ENCODE results near the gene SLC38A10. TPM values are rescaled to one million over a fixed set of nuclear protein-coding genes. Genes with fewer than 3 reads are reported as not detected.

SLC38A10 gene
- total and polyA plus RNA-seq, 3 experiments from 2014 or later, result 49.0 to 71.1 (median 51.0) TPM

- Mint-ChIP-seq H3K27ac (peak overlapping the region; percentile 65 to 96 (median 87)), H3K36me3 (peaks cover 0 to 47% (median 8%) of the 10 kb centered on the region in 3 donors), H3K4me3 (peak overlapping the region; percentile 84 to 92 (median 87)), H3K27me3 (no peaks in the 10 kb centered on the region), H3K9me3 (no peaks in the 10 kb centered on the region), H3K4me1 (peaks cover 31 to 44% (median 43%) of the 10 kb centered on the region in 3 donors)
- CTCF ChIA-PET, result no interaction called here
- Histone ChIP-seq H3K4me3 (ENCODE audit: low read length) (peak overlapping the region; percentile 62), H3K27me3 (ENCODE audit: insufficient read depth, low read length, poor library complexity, severe bottlenecking) (no peaks in the 10 kb centered on the region), H3K36me3 (ENCODE audit: insufficient read depth, low read length) (peaks cover 4% of the 10 kb centered on the region), H3K4me1 (ENCODE audit: insufficient read depth, low read length) (peaks cover 23% of the 10 kb centered on the region), H3K27ac (ENCODE audit: low read depth, low read length) (peak overlapping the region; percentile 60), H3K9me3 (ENCODE audit: low read length) (no peaks in the 10 kb centered on the region)
- no peak for DNase-seq
- POLR2A ChIA-PET, result interaction anchor here (1.4 to 1.9 kb wide), 2 partner anchors 9 to 228 kb away, joined by 3 to 7 read pairs; partner anchors contain the start of gene SLC38A10
These were observed 9.2 kb downstream of the SLC38A10 start for GRCh38 chr17:81285894-81286293.

GRCh38 chr17:81285179-81285878, 9.8 kb downstream of the SLC38A10 start:
- peaks cover 3% of the 10 kb centered on the region for H3K36me3 ChIP-seq (ENCODE audit: insufficient read depth, low read length)
- no peaks in the 10 kb centered on the region for H3K9me3 Mint-ChIP-seq
- peak overlapping the region; percentile 62 for H3K4me3 ChIP-seq (ENCODE audit: low read length)
- H3K36me3 Mint-ChIP-seq, result peaks cover 0 to 49% (median 7%) of the 10 kb centered on the region in 3 donors
- peak overlapping the region; percentile 84 to 92 (median 87) for H3K4me3 Mint-ChIP-seq
- no peaks in the 10 kb centered on the region for H3K9me3 ChIP-seq (ENCODE audit: low read length)
- H3K4me1 Mint-ChIP-seq, result peaks cover 32 to 42% (median 41%) of the 10 kb centered on the region in 3 donors
- peak overlapping the region; percentile 65 to 96 (median 89) for H3K27ac Mint-ChIP-seq
- no peaks in the 10 kb centered on the region for H3K27me3 ChIP-seq (ENCODE audit: insufficient read depth, low read length, poor library complexity, severe bottlenecking)
- ChIA-PET CTCF (no interaction called here), POLR2A (interaction anchor here (1.4 to 1.9 kb wide), 2 partner anchors 10 to 228 kb away, joined by 3 to 7 read pairs; partner anchors contain the start of gene SLC38A10)
- peak overlapping the region; percentile 60 for H3K27ac ChIP-seq (ENCODE audit: low read depth, low read length)
- H3K27me3 Mint-ChIP-seq, result no peaks in the 10 kb centered on the region
- H3K4me1 ChIP-seq (ENCODE audit: insufficient read depth, low read length), result peaks cover 23% of the 10 kb centered on the region
- DNase-seq, result peak; percentile 24 to 57 (median 41)

- no peaks in the 10 kb centered on the region for H3K9me3 ChIP-seq (ENCODE audit: low read length)
- no peaks in the 10 kb centered on the region for H3K27me3 ChIP-seq (ENCODE audit: insufficient read depth, low read length, poor library complexity, severe bottlenecking)
- H3K27ac Mint-ChIP-seq, result no peak overlapping the region
- H3K36me3 ChIP-seq (ENCODE audit: insufficient read depth, low read length), result peaks cover 7% of the 10 kb centered on the region
- H3K4me1 Mint-ChIP-seq, result peaks cover 30 to 35% (median 33%) of the 10 kb centered on the region in 3 donors
- ChIA-PET POLR2A (no interaction called here), CTCF (no interaction called here)
- H3K4me3 ChIP-seq (ENCODE audit: low read length), result no peak overlapping the region
- H3K36me3 Mint-ChIP-seq, result peaks cover 0 to 56% (median 6%) of the 10 kb centered on the region in 3 donors
- H3K4me3 Mint-ChIP-seq, result no peak overlapping the region
- H3K4me1 ChIP-seq (ENCODE audit: insufficient read depth, low read length), result peaks cover 23% of the 10 kb centered on the region
- no peaks in the 10 kb centered on the region for H3K27me3 Mint-ChIP-seq
- H3K9me3 Mint-ChIP-seq, result no peaks in the 10 kb centered on the region
- no peak for DNase-seq
- H3K27ac ChIP-seq (ENCODE audit: low read depth, low read length), result no peak overlapping the region
These were observed 12.2 kb downstream of the SLC38A10 start for GRCh38 chr17:81282876-81283275.

DNA sequence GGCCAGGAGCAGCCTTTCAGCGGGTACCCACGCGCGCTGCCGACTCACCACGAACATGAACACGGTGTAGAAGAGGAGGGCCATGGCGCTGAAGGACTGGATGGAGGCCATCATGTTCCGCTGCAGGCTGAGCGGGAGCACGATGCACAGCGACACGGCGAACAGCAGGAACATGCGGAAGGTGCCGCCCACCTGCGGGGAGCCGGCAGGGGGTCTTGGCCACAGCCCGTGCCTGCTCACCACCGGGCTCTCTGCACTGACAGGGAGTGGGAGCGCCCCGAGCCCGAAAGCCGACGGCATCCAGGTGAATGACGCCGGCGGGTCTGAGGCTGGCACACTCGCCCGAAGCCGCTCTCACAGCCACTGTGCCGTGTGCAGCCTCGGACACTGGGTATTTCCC, 13.0 kb downstream of the SLC38A10 start:
- H3K27ac Mint-ChIP-seq, result no peak overlapping the region
- no peak for DNase-seq
- Histone ChIP-seq H3K36me3 (ENCODE audit: insufficient read depth, low read length) (peaks cover 7% of the 10 kb centered on the region), H3K27me3 (ENCODE audit: insufficient read depth, low read length, poor library complexity, severe bottlenecking) (no peaks in the 10 kb centered on the region), H3K4me1 (ENCODE audit: insufficient read depth, low read length) (peaks cover 23% of the 10 kb centered on the region), H3K9me3 (ENCODE audit: low read length) (no peaks in the 10 kb centered on the region), H3K4me3 (ENCODE audit: low read length) (no peak overlapping the region), H3K27ac (ENCODE audit: low read depth, low read length) (no peak overlapping the region)
- H3K4me1 Mint-ChIP-seq, result peaks cover 23 to 30% (median 28%) of the 10 kb centered on the region in 3 donors
- H3K4me3 Mint-ChIP-seq, result no peak overlapping the region
- no peaks in the 10 kb centered on the region for H3K9me3 Mint-ChIP-seq
- ChIA-PET POLR2A (no interaction called here), CTCF (no interaction called here)
- H3K36me3 Mint-ChIP-seq, result peaks cover 0 to 56% (median 3%) of the 10 kb centered on the region in 3 donors
- H3K27me3 Mint-ChIP-seq, result no peaks in the 10 kb centered on the region

DNA sequence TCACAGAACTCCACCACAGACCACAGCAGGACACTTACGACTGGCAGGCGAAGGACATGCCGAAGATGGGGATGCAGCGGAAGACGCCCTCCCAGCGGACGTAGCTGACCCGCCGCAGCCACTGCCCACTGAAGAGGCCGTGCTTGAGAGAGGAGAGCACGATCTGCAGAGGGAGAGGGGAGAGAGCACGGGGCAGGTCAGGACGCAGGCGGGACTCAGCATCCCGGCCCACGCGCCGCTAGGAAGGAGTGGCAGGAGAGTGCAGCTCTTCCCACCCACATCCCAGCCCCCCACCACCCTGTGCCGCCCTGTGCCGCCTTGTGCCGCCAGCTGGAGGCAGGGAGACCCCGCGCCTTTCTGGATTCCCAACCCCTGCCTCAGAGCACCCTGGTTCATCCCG, 14.5 kb downstream of the SLC38A10 start:
- DNase-seq, result no peak
- peaks cover 11% of the 10 kb centered on the region for H3K4me1 ChIP-seq (ENCODE audit: insufficient read depth, low read length)
- H3K4me3 Mint-ChIP-seq, result no peak overlapping the region
- CTCF ChIA-PET, result no interaction called here
- peaks cover 0 to 68% (median 7%) of the 10 kb centered on the region in 3 donors for H3K36me3 Mint-ChIP-seq
- no peaks in the 10 kb centered on the region for H3K27me3 Mint-ChIP-seq
- no peaks in the 10 kb centered on the region for H3K9me3 ChIP-seq (ENCODE audit: low read length)
- peaks cover 11 to 14% (median 14%) of the 10 kb centered on the region in 3 donors for H3K4me1 Mint-ChIP-seq
- no peak overlapping the region for H3K27ac ChIP-seq (ENCODE audit: low read depth, low read length)
- H3K27ac Mint-ChIP-seq, result no peak overlapping the region
- H3K36me3 ChIP-seq (ENCODE audit: insufficient read depth, low read length), result peaks cover 12% of the 10 kb centered on the region
- no peak overlapping the region for H3K4me3 ChIP-seq (ENCODE audit: low read length)
- POLR2A ChIA-PET, result no interaction called here
- H3K9me3 Mint-ChIP-seq, result no peaks in the 10 kb centered on the region
- H3K27me3 ChIP-seq (ENCODE audit: insufficient read depth, low read length, poor library complexity, severe bottlenecking), result no peaks in the 10 kb centered on the region

GRCh38 chr17:81279278-81280275, 15.5 kb downstream of the SLC38A10 start:
- peaks cover 4 to 5% (median 4%) of the 10 kb centered on the region in 3 donors for H3K4me1 Mint-ChIP-seq

GRCh38 chr17:81278831-81279230, 16.3 kb downstream of the SLC38A10 start:
- Mint-ChIP-seq H3K27me3 (no peaks in the 10 kb centered on the region), H3K4me1 (peaks cover 0 to 3% (median 0%) of the 10 kb centered on the region in 3 donors), H3K4me3 (no peak overlapping the region), H3K9me3 (no peaks in the 10 kb centered on the region), H3K27ac (no peak overlapping the region), H3K36me3 (peaks cover 0 to 71% (median 6%) of the 10 kb centered on the region in 3 donors)
- POLR2A ChIA-PET, result no interaction called here
- DNase-seq, result no peak
- no peak overlapping the region for H3K27ac ChIP-seq (ENCODE audit: low read depth, low read length)
- no peaks in the 10 kb centered on the region for H3K4me1 ChIP-seq (ENCODE audit: insufficient read depth, low read length)
- H3K9me3 ChIP-seq (ENCODE audit: low read length), result no peaks in the 10 kb centered on the region
- CTCF ChIA-PET, result interaction anchor here (1.4 to 1.8 kb wide), 2 partner anchors 13 to 26 kb away, joined by 4 read pairs; no protein-coding TSS in a partner anchor
- H3K4me3 ChIP-seq (ENCODE audit: low read length), result no peak overlapping the region
- H3K27me3 ChIP-seq (ENCODE audit: insufficient read depth, low read length, poor library complexity, severe bottlenecking), result no peaks in the 10 kb centered on the region
- peaks cover 12% of the 10 kb centered on the region for H3K36me3 ChIP-seq (ENCODE audit: insufficient read depth, low read length)

More at GRCh38 chr17:81279278-81280275, 15.5 kb downstream of the SLC38A10 start:
- peak overlapping the region in 1 of 7 donors; percentile 32 for H3K4me3 Mint-ChIP-seq
- no peaks in the 10 kb centered on the region for H3K9me3 Mint-ChIP-seq
- peaks cover 0 to 69% (median 6%) of the 10 kb centered on the region in 3 donors for H3K36me3 Mint-ChIP-seq
- no peaks in the 10 kb centered on the region for H3K27me3 ChIP-seq (ENCODE audit: insufficient read depth, low read length, poor library complexity, severe bottlenecking)
- no peak overlapping the region for H3K4me3 ChIP-seq (ENCODE audit: low read length)
- no peaks in the 10 kb centered on the region for H3K27me3 Mint-ChIP-seq
- H3K9me3 ChIP-seq (ENCODE audit: low read length), result no peaks in the 10 kb centered on the region
- peaks cover 12% of the 10 kb centered on the region for H3K36me3 ChIP-seq (ENCODE audit: insufficient read depth, low read length)
- peaks cover 4% of the 10 kb centered on the region for H3K4me1 ChIP-seq (ENCODE audit: insufficient read depth, low read length)
- DNase-seq, result no peak
- H3K27ac Mint-ChIP-seq, result no peak overlapping the region
- CTCF ChIA-PET, result interaction anchor here (1.8 kb wide), 1 partner anchor 12 kb away, joined by 4 read pairs; no protein-coding TSS in a partner anchor
- POLR2A ChIA-PET, result no interaction called here
- H3K27ac ChIP-seq (ENCODE audit: low read depth, low read length), result no peak overlapping the region
